Fibroblast of skin of left quadriceps (primary cell): ENCODE data around the gene IER3.
A peak's percentile ranks its signal among the peaks of the same experiment; 100 is the strongest.

Experiments used
- DNase-seq, 2 experiments: peaks; one replicate each; pipeline ENCODE4 v3.0.0-alpha.2; 2013; ENCODE audit warnings: low read depth in 2 of 2

IER3 gene

DNA sequence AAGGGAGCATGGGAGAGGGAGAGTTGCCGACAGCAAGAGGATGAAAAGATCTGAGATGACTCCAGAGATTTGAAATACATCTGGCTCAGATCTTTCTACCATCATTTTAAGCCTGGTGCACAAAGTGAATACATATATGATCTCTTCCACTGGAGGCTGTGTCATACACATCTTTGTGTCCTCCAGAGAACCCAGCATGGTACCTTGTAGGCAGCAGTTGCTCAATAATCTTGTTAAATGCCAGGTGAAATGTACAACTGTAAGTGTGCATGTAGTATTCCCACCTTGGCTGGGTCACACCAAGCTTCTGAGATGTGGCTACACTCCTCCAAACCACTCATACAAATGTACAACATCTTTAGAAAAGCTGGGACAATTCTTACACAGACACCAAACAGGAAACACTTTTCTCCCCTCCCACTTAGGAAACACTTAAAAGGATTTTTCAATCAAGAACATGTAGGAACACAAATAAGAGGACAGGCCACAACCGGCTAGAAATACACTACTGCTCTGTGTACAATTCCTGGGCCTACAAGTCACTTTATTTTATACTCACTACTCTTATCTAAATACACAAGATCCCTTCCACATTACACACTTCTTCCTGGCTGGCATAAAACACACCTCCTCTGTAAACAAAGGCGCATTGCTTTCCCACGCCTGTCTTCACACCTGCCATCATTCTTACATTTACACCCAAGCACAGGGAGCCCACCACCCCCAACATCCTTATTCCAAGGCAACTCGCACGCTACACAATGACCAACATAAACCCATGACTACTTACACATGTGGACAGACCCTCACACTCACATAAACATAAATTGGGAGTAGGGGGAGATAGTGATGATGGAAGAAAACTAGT lies 3.8 kb upstream of the IER3 start:
- DNase-seq = no peak

DNA sequence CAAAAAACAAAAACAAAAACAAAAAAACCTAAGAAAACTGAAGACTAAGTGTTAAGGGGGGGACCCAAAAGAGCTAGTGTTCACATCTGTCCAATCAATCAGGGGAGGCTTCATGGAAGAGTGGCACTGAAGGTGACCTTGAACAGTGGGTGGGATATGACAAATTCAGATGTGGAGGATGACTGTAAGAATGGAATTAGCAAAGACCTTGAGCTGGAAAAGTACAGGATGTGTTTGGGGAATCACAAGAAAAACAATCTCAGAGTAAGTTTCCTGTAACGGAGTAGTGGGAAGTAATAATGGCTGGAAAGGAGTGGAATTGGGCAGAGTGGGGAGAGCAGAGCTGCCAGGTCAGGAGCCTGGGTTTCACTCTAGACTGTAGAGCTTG lies 2.9 kb upstream of the IER3 start:
- no peak for DNase-seq

DNA sequence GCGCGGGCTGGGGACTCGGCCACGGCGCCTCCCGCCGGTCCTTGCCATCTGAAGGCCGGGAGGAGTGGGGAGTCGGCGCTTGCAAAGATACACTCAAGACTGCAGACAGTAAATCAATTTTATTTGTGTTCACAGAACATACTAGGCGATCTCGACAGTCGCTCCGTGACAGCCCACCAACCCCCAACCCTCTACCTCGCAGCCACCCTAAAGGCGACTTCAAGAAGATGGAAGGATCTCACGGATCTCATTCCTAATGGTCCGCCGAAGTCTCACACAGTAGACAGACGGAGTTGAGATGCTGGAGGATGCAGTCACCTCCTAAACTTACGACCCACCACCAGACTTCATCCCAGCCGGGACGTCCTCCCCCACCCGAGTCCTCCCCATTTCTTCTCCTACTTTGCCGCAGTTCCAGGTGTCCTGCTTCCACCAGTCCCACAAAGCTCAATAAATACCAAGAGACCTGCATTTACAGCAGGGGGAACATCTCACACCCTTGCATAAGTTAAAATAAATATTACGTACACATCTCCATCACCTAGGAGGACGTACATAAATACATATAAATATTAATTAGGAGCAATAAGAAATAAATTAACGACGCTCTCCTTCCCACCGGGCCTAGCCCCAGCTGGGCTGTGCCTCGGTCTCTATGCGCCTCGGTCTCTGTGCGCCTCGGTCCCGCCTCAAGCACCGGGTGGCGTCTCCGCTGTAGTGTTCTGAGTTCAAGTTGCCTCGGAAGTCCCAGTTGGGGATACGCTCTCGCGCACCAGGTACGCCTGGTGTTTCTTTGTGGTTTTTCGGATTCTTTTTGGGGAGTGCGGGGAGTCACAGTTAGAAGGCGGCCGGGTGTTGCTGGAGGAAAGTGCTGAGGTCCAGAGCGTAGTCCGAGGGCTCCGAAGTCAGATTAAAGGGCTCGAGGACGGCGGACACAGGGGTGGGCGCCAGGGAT lies 971 bp downstream of the IER3 start:
- no peak for DNase-seq

DNA sequence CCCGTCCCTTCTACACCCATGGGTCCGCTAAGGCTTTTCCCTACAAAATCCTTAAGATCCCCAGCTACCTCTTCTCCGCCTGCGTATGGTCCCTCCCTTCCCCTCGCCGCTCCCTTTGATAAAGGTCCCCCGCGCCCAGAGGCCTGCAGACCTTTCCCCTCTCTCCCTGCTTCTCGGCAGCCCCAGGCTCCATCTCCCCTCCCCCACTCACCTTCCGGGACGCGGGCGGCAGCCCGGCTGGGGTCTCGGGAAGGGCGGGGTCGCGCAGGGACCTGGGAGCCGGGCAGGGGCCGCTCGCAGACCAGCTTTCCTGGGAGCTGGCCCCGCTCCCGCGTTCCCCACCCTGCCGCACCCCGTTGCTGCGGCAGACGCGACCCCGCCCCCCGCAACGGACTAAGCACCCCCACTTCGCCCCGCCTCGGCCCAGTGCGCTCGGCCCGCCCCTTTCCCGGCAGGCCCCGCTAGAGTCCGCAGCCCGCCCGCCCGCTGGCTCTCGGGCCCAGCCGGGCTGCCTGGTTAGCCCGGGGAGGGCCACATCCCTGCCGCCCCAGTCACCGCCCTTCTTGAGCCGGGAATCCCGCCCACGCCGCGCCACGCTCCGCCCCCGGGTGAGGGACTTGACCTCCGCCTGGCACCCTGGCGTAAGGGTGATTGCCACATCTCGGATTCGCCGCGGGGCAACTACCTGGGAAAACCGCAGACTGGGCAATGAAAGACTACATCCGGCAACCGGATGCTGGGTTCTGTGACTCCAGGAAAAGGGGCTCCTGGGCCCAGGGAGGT lies 1.8 kb downstream of the IER3 start, which contains the start of gene FLOT1:
Gene FLOT1, minus strand, starts transcription at position 372 of the 783 bp plus-strand sequence. CDS start 498 bp downstream, outside the sequence.
- peak; percentile 89 to 91 for DNase-seq

DNA sequence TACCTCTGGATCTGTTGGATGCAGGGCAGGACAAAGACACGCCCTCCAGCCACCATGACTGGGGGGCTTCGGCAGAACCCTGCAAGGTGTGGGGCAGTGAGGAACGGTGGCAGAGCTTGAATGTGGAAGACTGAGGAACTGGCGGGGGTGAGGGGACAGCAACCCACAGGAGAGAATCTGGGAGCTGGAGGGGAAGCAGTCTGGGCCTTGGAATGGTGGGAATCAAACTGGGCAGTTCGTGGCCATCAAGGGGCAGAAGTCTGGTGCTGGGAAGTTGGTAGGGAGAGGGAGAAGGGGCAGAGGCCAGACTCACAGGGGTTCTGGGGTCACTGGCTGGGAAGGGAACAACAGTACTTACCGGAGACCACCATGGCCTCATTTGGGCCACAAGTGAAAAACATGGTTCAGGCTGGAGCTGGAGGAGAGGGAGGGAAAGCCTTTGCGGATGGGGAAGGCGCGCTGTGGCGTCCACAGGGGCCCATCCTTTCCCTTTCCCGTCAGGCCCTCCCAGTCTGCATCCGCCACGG lies 2.5 kb downstream of the IER3 start:
- DNase-seq = no peak

DNA sequence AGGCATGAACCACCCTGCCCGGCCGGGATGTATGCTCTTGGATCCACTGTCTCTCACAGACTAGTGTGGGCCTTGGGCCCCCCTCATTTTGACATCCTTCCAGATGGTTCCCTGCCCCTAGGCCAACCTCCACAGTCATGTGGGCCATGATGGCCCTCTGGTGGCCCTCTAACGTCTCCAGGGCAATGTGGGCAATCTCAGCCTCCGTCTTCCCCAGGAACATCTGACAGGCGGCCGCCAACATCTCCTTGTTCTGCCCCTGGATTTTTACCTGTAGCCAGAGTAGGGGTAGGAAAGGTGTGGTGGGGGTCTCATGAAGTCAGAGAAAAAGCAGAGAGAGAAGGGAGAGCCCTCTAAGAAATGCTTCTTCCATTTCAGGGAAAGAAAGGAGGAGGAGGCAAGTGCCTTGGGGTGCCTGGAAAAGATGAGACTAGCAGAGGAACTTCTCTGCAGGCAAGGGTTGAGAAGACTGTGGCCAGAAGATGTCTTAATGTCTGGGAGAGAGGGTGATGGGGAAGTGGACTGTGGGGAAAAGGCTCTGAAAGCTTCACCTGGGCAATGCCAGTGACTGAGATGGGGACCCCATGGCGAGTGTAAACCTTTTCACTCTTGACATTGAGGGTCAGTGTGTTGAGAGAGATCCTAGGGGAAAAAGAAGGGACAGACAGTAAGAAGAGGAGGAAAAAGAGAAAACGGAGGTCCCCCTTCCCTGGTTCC lies 3.1 kb downstream of the IER3 start:
- DNase-seq = no peak

DNA sequence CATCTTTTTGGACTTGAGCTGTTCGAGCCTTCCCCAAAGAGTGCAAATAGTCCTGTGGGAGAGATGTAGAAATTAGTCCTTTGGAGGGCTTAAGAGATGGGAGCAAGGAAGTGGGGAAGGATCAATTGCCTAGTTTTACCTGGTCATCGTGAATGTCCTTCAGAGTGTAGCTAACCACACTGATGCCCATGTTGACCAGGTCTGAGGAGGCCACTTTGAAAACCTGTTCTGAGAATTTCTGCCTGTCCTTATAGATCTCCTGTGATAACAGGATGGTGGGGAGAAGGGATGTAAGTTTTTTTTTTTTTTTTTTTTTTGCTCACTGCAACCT lies 3.8 kb downstream of the IER3 start:
- DNase-seq = no peak

DNA sequence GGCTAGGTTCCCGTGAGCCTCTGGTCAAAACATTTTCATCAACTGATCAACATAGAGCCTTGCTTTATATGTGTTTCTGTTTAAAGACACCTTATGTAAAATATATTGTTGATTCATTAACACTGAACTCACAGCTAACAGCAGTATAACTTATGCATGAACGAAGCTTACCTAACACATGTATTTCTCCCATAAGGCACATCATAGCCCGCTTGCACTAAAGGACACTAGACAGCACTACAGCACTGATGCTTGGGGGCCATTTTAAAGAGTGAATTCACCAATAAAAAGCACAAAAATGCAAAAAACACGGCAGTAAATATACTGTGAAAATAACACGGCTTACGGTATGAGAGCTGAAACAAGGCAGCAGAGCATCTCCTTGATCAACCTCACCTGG lies 5.8 kb downstream of the IER3 start:
- DNase-seq = no peak

DNA sequence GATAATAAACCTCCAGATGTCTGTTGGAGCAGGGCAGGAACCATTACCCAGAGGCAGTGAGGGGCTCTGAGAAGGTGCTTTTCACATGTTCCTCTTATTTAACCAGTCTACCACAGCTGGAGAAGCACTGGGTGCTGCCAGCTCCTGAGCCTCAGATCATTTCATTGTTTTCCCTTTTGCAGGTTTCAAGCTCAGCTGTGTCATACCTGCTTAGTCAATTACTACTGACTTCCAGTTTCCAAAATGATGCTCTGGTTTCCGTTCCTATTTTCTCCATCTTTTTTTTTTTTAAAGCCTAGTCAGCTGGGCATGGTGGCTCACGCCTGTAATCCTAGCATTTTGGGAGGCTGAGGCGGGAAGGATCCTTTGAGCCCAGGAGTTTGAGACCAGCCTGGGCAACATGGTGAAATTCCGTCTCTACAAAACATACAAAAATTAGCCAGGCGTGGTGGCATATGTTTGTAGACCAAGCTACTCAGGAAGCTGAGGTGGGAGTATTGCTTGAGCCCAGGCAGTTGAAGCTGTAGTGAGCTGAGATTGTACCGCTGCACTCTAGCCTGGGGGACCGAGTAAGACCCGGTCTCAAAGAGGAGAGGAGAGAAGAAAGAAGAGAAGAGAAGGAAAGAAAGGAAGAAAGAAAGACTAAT lies 8.6 kb downstream of the IER3 start:
- no peak for DNase-seq

DNA sequence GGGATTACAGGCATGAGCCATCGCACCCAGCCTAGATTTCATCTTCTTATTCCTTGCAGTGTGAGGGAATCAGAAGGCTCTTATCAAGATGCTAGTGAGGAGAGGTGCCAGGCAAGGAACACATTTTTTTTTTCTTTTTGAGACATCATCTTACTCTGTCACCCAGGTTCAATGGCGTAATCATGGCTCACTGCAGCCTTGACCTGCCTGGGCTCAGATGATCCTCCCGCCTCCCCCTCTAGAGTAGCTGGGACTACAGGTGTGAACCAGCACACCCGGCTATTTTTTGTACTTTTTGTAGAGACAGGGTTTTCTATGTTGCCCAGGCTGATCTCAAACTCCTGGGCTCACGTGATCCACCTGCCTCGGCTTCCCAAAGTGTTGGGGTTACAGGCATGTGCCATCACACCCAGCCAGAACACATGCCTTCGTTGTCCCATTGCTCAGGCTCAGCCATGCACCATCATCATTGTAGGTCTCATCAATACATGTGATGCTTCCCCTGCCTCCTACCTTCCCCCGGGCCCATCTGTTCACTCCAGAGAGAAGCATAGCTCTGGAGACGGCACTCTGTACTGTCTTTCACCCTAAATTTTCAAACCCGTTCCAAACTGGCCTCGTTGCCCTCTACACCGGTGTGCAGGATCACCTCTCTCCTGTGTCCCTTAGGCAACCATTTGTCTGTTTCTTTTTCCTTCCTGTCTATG lies 12.0 kb downstream of the IER3 start:
- no peak for DNase-seq

DNA sequence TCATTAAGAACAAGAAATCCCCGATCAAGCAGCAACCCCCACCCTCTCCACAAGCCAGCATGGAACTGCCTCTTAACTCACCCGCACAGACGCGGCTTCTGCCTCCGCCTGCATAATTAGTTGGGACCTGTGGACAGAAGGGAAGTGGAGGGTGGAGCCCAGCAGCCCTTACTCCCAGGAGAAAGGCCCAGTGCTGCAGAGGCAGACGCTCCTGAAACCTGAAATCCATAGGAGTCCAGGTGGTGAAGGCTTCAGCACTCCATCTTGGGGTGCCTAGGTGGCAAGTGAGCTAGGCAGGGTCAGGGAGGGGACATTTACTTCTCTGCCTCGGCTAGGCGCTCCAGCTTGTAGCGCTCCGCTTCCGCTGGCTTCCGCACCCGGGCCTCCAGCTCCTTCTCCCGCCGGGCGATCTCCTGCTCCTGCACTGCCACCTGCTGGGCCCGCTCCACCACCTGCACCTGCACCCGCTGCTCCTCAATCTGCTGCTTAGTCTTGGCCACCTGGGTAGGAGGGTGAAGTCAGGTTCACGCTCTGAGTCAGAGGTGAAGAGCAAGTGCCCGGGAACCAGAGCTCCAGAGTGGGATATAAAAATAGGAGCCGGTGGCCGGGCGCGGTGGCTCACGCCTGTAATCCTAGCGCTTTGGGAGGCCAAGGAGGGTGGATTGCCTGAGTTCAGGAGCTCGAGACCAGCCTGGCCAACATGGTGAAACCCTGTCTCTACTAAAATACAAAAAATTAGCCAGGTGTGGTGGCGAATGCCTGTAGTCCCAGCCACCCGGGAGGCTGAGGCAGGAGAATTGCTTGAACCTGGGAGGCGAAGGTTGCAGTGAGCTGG lies 13.5 kb downstream of the IER3 start:
- DNase-seq = no peak

DNA sequence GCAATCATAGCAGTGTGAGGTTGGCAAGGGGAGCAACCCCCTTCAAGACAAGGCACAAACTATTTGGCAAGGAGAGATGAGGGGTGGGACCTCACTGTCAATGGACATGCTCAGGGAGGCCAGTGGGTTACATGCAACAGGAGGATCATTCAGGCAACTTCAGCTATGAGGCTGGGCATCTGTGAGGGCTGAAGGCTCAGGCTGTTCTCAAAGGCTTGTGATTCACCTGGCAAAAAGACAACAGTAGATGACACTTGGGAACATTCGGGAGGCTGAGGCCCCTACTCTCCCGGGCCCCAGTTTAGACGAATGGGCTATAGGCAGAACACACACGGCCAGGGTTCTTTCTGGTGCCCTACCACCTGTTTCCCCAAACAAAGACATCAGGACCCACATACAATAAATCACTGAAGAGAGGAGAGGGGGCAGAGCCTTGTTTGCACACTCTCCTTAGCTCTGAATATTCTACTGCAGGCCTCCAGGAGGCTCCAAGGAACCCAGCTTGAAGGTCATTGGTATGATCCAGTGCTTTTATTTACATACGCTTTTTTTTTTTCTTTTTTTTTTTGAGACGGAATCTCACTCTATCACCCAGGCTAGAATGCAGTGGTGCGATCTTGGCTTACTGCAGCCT lies 16.3 kb downstream of the IER3 start:
- no peak for DNase-seq

DNA sequence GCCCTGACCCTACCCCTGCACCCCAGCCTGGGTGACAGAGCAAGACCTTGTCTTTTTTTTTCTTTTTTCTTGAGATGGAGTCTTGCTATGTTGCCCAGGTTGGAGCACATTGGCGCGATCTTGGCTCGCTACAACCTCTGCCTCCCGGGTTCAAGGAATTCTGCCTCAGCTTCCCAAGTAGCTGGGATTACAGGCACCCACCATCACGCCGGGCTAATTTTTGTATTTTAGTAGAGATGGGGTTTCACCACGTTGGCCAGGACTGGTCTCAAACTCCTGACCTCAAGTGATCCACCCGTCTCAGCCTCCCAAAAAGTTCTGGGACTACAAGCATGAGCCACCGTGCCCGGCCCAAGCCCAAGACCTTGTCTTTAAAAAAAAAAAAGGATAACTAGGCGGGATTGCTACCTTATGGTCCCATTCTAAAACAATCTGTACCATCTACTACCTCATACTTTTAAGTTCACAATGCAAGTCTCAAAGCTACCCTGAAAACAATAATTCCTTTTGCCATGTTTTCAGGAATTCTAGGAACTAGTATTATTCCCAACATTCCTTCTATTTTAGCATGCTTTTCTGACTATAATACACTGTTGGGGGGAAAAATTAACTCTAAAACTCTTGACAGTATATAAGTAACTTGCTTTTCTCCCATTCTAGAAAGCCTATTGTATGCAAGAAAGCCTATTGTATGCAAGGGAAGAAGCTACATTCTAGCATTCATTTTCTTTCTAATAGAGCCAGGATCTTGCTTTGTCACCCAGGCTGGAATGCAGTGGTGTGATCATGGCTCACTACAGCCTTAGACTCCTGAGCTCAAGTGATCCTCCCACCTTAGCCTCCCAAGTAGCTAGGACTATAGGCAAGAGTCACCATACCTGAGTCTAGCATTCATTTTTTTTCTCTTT lies 17.6 kb downstream of the IER3 start:
- no peak for DNase-seq

DNA sequence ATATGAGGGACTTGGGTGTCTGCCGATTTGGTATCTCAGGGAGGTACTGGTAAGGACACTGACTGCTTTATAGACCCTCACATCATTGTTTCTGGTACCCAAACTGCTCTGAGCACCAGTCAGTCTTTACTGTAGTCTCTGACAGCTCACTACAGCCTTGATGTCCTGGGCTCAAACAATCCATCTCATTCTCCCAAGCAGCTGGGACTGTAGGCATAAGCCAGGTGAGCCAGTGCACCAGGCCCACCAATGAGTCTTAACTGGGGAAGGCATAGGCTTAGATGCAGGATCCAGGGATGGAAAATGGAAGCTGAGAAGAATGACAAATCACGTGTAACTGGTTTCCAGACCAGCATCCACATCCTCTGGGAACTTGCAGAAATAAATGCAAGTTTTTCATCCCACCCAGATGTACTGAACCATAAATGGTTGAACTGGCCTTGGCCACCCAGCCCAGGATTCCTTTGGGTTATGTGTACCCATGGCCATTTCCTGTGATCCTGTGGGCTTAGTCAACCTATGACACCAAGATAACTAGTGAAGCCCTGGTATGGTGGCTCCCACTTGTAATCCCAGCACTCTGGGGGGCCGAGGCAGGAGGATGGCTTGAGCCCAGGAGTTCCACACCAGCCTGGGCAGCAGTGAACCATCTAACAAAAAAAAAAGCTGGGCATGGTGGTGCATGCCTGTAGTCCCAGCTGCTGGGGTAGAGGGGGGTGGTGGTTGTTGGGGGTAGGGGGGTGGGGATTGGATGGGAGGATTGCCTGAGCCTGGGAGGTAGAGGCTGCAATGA lies 18.4 kb downstream of the IER3 start:
- no peak for DNase-seq

DNA sequence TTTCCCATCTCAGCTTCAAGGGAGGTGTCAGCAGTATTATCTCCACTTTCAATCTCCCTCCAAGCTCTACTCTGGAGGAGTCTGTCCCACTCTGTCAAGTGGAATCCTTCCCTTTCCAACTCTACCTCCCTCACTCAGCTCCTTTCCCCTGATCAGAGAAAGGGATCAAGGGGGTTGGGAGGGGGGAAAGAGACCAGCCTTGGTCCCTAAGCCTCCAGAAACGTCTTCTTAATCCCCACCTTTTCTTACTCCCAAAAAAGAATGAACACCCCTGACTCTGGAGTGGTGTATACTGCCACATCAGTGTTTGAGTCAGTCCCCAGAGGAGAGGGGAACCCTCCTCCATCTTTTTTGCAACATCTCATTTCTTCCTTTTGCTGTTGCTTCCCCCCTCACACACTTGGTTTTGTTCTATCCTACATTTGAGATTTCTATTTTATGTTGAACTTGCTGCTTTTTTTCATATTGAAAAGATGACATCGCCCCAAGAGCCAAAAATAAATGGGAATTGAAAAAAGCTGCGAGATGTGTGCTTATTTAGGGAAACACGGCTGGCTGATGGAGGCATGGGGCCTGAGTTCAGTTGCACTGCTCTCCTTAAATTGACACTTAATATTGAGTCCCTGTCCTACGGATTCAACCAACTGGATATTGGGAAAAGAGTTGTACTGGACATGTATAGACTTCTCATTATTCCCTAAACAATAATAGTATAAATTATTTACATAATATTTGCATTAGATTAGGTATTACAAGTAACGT lies 19.3 kb downstream of the IER3 start:
- DNase-seq = no peak
